AML-193 (cell line): ENCODE data around the gene COL21A1.

Source experiments
- DNase-seq, 2 experiments: peaks; one replicate each; lab custom pipeline; 2025; lab: John Stamatoyannopoulos, UW

The COL21A1 gene

DNA sequence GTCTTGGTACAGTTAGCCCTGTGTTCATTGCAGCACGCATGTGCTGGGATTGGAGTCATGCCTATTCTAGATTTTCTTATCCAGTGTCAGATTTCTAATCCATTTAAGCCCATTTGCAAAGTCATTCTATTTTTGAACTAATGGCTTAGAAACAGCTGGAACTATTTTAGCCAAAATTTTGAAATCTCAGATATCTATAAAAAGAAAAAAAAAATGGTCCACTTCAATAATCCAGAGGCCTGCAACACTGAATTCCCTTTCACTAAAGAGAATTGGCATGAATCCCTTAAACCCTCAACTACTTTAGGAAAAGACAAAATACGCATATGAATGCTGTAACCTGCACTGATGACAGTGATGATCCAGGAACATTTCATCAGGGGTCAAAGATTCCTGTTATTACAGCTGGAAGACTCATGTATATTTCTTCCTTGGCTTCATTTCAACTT, 1.5 kb downstream of the COL21A1 start:
- no peak for DNase-seq

DNA sequence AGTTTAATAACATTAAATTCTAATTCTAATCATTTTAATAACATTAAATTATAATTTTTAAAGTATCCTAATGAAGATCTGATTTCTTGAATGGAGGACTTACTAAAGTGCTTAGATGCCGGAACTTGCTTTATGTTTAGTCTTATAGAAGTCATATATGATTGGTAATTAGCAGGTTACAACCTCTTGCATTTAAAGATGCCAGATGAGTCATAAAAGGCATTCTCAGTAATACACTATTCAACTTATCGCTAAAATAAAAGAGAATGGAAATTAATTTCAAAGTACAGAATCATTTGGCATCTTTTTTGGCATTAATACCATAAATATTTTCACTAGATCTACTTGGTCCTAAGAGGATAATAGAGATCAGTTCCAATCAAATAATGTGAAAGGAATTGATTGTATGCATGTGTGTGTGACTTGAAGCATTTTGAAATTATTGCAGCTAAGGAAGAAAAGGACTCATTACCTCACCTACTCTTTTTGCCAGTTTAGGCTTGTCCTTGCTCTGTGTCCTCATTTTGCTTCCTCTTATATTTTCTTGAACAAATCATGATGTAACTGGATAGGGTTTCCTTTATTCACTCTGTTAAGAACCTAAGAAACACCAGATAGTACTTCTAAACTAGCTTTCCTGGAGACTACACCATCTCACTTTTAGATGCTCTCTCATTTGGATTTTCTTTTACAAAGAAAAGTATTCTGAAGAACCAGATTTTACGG, 2.7 kb downstream of the COL21A1 start:
- peak; percentile 70 to 71 for DNase-seq

DNA sequence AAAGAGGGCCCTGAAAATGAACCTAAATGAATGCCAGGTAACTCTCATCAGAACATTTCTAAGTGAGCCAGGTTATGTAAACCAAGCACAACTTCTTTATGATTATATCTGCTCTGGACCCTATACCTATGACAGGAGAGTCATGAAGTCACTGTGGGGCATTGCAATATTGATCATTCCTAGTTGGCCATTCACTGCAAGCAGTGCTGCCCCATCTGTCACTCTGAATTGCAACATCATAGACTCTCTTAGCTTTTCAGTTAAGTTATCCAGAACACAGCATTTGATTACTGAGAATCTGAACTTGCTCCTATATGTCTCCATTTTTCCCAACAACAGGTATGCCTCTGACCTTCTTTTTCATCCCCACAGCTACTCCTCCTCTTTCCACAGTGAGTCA, 3.3 kb downstream of the COL21A1 start:
- DNase-seq = no peak

DNA sequence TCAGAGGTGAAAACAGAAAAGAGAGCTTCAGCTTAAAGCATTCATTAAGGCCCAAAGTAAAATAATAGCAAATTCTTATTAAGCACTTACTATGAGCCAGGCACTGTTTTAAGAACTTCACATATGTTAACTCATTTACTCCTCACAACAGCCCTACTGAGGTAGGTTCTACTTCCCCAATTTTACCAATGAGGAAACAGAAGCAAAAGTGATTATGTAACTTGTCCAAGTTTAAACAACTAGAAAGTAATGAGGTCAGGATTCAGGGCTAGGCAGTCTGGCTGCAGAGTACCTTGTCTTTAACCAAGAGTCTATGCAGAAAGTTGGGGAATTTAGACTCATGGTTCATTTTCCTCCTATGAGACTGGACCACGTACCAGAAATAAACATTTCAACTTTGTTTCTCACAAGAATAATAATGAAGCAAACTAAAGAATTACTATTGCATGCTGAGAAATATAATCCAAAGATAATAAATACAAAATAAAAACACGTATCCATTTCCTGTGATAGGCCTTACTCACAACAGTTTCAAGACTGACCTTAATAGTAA, 3.8 kb downstream of the COL21A1 start:
- DNase-seq = peak; percentile 92

DNA sequence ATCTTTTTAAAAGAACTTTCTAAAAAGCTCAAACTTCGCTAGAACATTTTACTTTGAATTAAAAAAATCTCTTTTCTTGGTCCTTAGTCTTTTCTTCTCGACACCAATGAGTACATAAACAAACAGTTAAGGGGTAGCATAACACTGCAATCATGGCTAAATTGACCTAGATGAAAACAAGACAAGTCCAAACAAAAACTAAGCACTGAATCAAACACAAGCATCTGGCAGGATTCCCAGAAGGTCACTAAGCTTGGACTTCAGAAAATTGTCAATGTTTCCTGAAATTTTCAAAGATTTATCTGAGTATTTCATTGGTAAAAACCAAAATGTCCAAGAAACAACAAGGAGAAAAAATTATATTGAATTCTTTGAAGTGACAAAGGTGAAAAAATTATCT, 5.0 kb downstream of the COL21A1 start:
- no peak for DNase-seq

DNA sequence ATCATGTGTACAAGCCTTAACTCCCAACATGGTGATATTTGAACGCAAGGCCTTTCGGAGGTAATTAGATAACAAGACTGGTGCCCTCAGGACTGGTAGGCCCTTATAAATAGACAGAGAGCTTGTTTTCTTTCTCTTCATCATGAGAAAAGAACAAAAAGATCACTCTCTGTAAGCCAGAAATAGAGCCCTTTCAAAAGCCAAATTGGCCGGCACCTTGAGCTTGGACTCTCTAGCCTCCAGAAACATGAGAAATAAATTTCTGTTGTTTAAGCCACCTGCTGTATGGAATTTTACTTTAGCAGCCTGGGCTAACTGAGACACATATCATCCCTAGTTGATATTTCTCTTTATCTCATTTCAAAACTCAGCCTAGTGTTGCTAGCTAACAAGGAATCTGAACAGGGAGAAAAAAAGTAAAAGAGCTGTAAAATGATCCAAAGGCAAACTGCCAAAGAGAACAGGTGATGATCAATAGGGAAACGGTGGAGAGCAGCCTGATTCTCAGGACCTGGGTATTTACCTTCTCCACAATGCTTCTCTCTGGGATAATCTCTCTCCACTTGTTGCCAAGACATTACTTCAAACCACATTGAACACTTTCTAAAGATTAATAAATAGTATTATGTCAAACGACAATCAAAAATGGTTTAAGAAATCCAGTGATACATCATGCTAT, 6.1 kb downstream of the COL21A1 start:
- DNase-seq = no peak

- DNase-seq = peak; percentile 32 to 44
Observed at GRCh38 chr6:56238352-56238751, 9.0 kb downstream of the COL21A1 start.

DNA sequence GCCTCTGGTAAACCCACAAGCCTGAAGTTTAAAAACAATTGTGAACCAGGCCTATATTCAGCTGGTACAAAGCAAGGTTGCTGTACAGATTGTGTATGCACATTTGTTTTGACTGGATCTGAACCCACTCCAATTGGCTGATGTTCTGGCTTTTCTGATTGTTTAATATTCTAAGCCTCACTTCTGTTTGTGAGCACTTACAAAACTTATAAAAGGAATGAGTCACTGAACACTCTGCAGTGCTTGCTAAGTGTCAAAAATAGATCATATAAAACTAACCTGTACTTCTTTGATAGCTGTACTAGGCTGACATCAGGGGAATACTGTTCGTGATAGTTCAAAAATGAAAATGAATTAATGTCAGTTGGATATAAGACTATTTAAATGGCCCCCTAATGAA, 12.1 kb downstream of the COL21A1 start:
- no peak for DNase-seq

- DNase-seq = no peak
Observed at GRCh38 chr6:56232436-56232835, 14.9 kb downstream of the COL21A1 start.

GRCh38 chr6:56231827-56232226, 15.6 kb downstream of the COL21A1 start:
- no peak for DNase-seq

DNA sequence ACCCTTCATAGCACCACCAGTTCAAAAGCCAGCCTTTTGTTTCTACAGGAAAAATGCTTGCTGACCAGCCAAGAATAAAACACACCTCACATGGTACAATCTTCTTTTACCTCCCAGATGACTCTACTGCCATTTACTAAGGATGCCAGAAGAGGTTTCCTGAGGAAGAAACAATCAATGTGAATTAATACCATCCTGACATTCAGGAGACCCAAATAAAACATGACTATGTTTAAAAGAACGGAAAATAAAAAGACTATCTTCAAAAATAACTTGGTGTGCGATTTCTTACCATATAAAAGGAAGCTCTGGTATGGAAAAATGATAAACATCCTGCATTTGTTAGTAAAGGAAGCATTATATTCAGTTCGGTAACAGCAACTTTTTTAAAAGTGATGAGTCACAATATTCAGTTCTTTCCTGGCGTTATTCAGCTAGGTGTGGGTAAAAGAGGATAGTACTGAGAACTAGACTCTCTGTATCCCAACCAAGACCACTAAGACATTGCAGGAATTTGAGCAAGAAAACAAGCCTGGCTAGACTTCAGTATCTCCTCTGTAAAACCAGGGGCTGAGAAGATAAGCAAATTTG, 16.3 kb downstream of the COL21A1 start:
- DNase-seq = no peak

DNA sequence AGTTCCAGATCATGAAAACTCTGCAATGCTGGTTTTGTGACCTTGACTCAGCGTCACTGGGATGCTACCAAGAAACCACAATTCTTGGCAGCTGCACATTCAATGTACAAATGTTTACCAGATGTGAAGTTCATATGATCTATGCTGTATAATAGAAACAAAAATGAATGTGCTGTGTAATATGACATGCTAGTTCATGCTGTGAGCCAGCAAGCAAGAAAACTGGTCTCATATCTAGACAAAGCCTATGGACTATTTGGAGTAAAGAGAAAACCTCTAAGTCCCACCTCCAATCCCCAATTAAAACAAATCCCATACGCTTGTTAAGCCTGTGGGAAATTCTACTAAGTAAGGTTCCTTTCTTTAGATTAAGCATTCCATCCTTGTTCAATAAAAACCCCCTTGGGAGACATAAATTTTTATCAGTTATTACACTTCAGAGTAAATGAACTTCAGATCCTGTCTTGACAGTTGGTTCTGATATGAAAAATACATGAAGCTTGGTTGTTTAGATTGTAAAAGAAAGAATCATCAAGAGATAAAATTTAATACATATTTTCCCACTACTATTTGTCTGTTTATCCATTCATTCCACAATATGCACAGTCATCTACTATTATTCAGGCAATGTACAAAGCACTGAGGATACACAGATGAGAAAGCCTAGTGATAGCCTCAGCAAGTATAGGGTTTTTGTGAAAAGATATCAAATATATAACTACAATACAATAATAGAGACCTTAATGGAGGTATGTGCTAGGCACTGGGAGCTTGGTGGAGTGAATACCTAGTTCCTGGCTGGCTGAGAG, 20.1 kb downstream of the COL21A1 start:
- DNase-seq = no peak

- no peak for DNase-seq
Observed at GRCh38 chr6:56223995-56224394, 23.4 kb downstream of the COL21A1 start.

DNA sequence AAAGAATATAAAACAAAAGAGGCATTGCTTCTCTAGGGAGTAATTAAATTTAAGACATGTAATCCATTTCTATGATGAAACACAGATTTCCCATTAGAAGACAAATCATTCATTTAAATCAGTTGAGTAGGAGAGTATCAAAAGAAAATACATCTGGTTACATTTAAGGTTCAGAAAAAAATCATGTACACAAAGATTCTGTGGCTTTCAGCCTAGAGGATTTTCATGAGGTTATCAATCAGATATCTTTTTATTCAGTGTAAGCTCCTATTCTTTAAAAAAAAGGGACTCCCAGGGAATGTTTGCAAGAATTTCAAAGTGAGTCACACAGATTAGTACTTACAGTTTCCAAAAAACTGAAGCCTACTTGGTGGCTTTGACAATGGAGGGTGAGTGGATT, 24.9 kb downstream of the COL21A1 start:
- no peak for DNase-seq

- DNase-seq = no peak
Observed at GRCh38 chr6:56220078-56220477, 27.3 kb downstream of the COL21A1 start.

GRCh38 chr6:56214703-56215101, 32.7 kb downstream of the COL21A1 start:
- no peak for DNase-seq

- DNase-seq = no peak
Observed at GRCh38 chr6:56214041-56214702, 33.2 kb downstream of the COL21A1 start.

DNA sequence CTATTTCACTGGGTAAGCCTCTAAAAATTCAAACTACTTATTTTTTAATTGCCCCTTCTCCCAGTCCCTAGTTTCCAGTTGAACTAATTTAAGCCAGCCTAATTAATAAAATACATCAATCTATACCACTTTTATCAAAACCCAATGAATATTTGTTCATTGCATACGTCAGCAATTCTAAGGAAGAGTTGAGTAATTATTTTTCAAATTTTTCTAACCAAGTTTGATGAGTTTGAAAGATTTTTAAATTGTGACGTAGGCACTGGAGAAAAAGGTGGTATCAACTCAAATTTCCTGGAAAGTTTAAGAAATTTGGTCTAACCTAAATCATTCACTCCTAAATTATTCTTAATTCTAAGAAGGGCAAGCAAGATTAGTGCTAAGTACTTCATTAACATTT, 35.7 kb downstream of the COL21A1 start:
- DNase-seq = no peak

DNA sequence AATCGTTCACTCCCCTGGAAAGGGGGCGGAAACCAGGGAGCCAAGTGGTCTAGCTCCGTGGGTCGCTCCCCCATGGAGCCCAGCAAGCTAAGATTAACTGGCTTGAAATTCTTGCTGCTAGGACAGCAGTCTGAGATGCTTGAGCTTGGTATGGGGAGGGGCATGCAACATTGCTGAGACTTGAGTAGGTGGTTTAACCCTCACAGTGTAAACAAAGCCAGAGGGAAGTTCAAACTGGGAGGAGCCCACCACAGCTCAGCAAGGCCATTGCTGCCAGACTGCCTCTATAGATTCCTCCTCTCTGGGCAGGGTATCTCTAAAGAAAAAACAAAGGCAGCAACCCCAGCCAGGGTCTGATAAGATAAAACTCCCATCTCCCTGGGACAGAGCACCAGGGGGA, 43.2 kb downstream of the COL21A1 start:
- no peak for DNase-seq

DNA sequence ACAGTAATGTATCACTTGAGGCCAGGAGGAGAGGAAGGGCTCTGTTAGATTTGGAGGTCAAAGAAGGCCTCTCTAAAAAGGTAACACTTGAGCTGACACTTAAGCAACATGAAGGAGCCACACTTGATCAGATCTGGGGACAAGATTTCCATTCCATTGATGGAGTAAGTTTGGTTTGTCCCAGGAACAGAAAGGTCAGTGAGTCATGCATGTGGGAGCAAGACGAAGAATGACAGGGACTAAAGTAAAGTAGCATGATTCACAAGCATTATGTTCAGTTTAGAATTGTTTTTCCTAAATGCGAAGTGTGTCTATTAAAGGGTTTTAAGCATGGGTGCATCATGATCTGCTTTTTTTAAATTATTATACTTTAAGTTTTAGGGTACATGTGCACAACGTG, 47.4 kb downstream of the COL21A1 start:
- DNase-seq = no peak

DNA sequence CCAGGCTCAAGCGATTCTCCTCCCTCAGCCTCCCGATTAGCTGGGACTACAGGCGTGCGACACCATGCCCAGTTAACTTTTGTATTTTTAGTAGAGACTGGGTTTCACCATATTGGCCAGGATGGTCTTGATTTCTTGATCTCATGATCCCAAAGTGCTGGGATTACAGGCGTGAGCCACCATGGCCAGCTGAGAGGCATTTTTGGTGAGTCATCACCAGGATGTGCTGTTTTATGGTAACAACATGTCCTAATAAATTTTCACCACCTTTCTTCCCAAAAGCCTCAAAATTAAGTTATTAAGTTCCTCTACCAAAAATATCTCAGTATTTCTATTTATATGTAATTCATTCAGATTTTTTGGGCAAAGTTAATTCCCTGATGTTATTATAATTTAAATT, 53.5 kb downstream of the COL21A1 start:
- DNase-seq = no peak

DNA sequence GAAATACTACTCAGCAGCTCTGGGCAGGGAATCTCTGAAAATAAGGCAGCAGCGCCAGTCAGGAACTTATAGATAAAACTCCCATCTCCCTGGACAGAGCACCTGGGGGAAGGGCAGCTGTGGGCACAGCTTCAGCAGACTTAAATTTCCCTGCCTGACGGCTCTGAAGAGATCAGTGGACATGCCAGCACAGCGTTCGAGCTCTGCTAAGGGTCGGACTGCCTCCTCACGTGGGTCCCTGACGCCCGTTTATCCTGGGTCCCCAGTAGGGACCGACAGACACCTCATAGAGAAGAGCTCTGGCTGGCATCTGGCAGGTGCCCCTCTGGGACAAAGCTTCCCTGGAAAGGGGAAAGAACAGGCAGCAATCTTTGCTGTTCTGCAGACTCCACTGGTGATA, 59.0 kb downstream of the COL21A1 start:
- no peak for DNase-seq
